ENCODE data around the gene SEC24C.
"Not testable (repeated sequence)": the region's sequence is repeated elsewhere in the genome, so short reads cannot be mapped to it uniquely, and the experiment has no call there.

DNA sequence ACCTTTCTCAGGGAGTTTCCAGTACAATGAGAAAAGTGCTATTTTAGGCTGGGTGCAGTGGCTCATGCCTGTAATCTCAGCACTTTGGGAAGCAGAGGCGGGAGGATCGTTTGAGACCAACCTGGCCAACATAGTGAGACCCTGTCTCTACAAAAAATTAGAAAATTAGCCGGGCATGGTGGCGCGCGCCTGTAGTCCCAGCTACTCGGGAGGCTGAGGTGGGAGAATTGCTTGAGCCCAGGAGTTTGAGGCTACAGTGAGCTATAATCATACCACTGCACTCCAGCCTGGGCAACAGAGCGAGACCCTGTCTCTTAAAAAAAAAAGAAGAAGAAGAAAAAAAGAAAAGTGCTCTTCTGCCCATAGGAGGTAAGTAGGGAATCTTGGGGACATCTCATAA, 51.9 kb downstream of the SEC24C start:
- not testable (repeated sequence) for TF ChIP-seq CTCF (conservative IDR thresholded peaks at IDR 0.05; ENCODE audit: low read depth, low read length); EZH2 (IDR thresholded peaks at IDR 0.05; ENCODE audit: borderline replicate concordance, low read depth, low read length, poor library complexity, severe bottlenecking)
